K562 (cell line): ENCODE data around the gene GASK1A. TPM values are rescaled to one million over a fixed set of nuclear protein-coding genes. Genes with fewer than 3 reads are reported as not detected.

Experiments
- ATF1 ChIP-seq, 2 experiments: fragments of 450-650 bp in 1 of 2; IDR thresholded peaks; 2 replicates each; pipeline ENCODE4 v1.6.1; 2016; ENCODE audit warnings: missing compliant biosample characterization in 1 of 2, missing genetic modification characterization in 1 of 2
- FOXP1 ChIP-seq: sonication (generic); formaldehyde crosslinking; IDR thresholded peaks from 2 replicates; pipeline ENCODE4 v1.8.0; 2022; ENCODE audit warnings: mild to moderate bottlenecking, missing genetic modification reagents
- GABPB1 ChIP-seq: sonication (generic); formaldehyde crosslinking; IDR thresholded peaks from 2 replicates; pipeline ENCODE4 v1.8.0; 2022; ENCODE audit warnings: mild to moderate bottlenecking, missing genetic modification reagents
- JUNB ChIP-seq: fragments of 450-650 bp; formaldehyde crosslinking; conservative IDR thresholded peaks from 2 replicates; pipeline ENCODE4 v1.4.0; 2020; ENCODE audit warnings: mild to moderate bottlenecking
- KLF13 ChIP-seq: fragments of 450-650 bp; IDR thresholded peaks from 2 replicates; pipeline ENCODE4 v1.6.1; 2016; ENCODE audit warnings: missing genetic modification characterization, low read depth, mild to moderate bottlenecking, missing compliant biosample characterization, moderate library complexity, borderline replicate concordance
- MAZ ChIP-seq, 2 experiments: fragments of 450-650 bp in 1 of 2; sonication (generic) in 1 of 2; formaldehyde crosslinking; IDR thresholded peaks in 1 of 2; conservative IDR thresholded peaks in 1 of 2; 2 replicates each; pipeline versions ENCODE4 v1.4.0 to v1.5.0; 2020; ENCODE audit warnings: mild to moderate bottlenecking in 1 of 2, missing genetic modification reagents in 1 of 2
- NRF1 ChIP-seq, 2 experiments: fragments of 450-650 bp; IDR thresholded peaks in 1 of 2; conservative IDR thresholded peaks in 1 of 2; 2 replicates each; pipeline ENCODE4 v1.6.1; 2014; ENCODE audit warnings: mild to moderate bottlenecking in 2 of 2
- TRIM28 ChIP-seq: fragments of 450-650 bp; IDR thresholded peaks from 2 replicates; pipeline ENCODE4 v1.6.1; 2017
- ZNF253 ChIP-seq: fragments of 250-450 bp; sonication (Bioruptor Pico); conservative IDR thresholded peaks from 2 replicates; pipeline ENCODE4 v1.6.1; 2021; ENCODE audit warnings: mild to moderate bottlenecking
- polyA plus RNA-seq, 8 experiments: library from polyadenylated mRNA; depleted of rRNA in 4 of 8; stranded (reverse) in 5 of 8; unstranded in 3 of 8; fragments of >200 nt; fragmentation: Nextera tagmentation in 2 of 8; fragmentation: Illumina TruSeq in 1 of 8; extraction: Ambion mirVana in 2 of 8; extraction: Trizol in 1 of 8; gene quantifications; 2 replicates each; pipeline versions ENCODE4 v1.2.1 to v1.2.3, GENCODE V29; 2011 to 2014; ENCODE audit warnings: inconsistent platforms in 1 of 8, missing spikeins in 1 of 8
- total RNA-seq, 7 experiments: library from RNA; depleted of rRNA in 6 of 7; stranded (reverse); fragments of >200 nt in 6 of 7; fragmentation: Illumina TruSeq in 2 of 7; extraction: Trizol in 2 of 7; gene quantifications; 2 replicates each; pipeline versions ENCODE4 v1.2.1 to v1.2.3, GENCODE V29; 2011 to 2021; ENCODE audit warnings: low replicate concordance in 1 of 7
- TF ChIP-seq, protein P1 (sequence below), 2 experiments: fragments of 450-650 bp; formaldehyde crosslinking in 1 of 2; IDR thresholded peaks; 2 replicates each; pipeline versions ENCODE4 v1.4.0 to v1.6.1; 2014 to 2020; ENCODE audit warnings: mild to moderate bottlenecking in 2 of 2, borderline replicate concordance in 1 of 2, low read depth in 1 of 2
- TF ChIP-seq, protein P2 (sequence below): fragments of 450-650 bp; IDR thresholded peaks from 2 replicates; pipeline ENCODE4 v1.6.1; 2016; ENCODE audit warnings: mild to moderate bottlenecking
- TF ChIP-seq, protein P3 (sequence below): fragments of 250-450 bp; sonication (Bioruptor Pico); IDR thresholded peaks from 2 replicates; pipeline ENCODE4 v1.4.0; 2020; ENCODE audit warnings: mild to moderate bottlenecking
- TF ChIP-seq, protein P4 (sequence below): sonication (generic); IDR thresholded peaks from 2 replicates; pipeline ENCODE4 v1.6.1; 2016

The GASK1A gene
- total and polyA plus RNA-seq, 9 of the 15 experiments (the other 6 are each of a cell fraction or from before 2014, with no cell fraction given), result 0.04 to 0.11 (median 0.05) TPM; not detected in 5

DNA sequence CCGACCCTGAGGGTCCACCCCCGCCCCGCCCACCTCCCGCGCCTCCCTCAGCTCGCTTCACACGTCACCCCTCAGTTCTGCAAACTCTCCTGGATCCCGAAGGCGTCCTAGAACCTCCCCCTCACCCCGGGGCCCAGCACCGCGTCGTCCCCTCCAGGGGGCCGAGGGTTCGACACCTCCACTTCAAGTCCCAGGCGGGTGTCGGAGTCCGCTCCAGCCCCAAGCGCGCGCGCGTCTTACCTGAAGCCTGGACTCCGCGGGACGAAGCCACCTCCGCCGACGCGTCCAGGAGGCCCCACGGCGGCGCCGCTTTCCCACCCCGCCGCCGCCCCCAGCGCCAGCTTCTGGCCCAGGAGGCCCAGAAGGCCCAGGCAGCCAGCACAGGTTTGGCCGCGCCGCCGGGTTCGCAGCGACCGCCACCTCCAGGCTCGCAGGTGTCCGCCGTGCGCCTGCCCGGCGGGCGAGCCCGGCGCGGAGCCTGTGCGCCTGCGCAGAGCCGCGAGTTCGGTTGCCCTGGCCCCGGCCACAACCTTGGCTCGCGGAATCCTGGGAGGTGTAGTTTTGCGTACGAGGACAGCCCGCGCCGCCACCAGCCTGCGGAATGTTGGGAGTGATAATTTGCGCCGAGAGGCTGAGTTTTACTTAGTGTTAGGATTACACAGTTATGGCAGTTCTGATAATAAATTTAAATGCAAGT is 126.6 kb downstream of the GASK1A start, which contains the start of gene POMGNT2 (continued):
- TF ChIP-seq NRF1 (conservative IDR thresholded peaks at IDR 0.05 in 1 of 2, IDR thresholded peaks at IDR 0.05 in 1 of 2) (peak; percentile 97), KLF13 (tag) (no peak), MAZ (CRISPR knock-in tag; conservative IDR thresholded peaks at IDR 0.05 in 1 of 2, IDR thresholded peaks at IDR 0.05 in 1 of 2) (peak in 1 of 2 experiments; percentile 61; a peak in 2 of 4 replicates), FOXP1 (CRISPR knock-in tag) (no peak), GABPB1 (CRISPR knock-in tag) (peak; percentile 20; the same call in 1 of the 2 replicates), TRIM28 (no peak; the same call in 1 of the 2 replicates), ZNF253 (CRISPR knock-in tag) (no peak), ATF1 (CRISPR knock-in tag; IDR thresholded peaks at IDR 0.05) (no peak), ATF1 (tag; IDR thresholded peaks at IDR 0.05) (peak; percentile 69), JUNB (no peak)
- TF ChIP-seq, protein P1, sequence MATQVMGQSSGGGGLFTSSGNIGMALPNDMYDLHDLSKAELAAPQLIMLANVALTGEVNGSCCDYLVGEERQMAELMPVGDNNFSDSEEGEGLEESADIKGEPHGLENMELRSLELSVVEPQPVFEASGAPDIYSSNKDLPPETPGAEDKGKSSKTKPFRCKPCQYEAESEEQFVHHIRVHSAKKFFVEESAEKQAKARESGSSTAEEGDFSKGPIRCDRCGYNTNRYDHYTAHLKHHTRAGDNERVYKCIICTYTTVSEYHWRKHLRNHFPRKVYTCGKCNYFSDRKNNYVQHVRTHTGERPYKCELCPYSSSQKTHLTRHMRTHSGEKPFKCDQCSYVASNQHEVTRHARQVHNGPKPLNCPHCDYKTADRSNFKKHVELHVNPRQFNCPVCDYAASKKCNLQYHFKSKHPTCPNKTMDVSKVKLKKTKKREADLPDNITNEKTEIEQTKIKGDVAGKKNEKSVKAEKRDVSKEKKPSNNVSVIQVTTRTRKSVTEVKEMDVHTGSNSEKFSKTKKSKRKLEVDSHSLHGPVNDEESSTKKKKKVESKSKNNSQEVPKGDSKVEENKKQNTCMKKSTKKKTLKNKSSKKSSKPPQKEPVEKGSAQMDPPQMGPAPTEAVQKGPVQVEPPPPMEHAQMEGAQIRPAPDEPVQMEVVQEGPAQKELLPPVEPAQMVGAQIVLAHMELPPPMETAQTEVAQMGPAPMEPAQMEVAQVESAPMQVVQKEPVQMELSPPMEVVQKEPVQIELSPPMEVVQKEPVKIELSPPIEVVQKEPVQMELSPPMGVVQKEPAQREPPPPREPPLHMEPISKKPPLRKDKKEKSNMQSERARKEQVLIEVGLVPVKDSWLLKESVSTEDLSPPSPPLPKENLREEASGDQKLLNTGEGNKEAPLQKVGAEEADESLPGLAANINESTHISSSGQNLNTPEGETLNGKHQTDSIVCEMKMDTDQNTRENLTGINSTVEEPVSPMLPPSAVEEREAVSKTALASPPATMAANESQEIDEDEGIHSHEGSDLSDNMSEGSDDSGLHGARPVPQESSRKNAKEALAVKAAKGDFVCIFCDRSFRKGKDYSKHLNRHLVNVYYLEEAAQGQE (IDR thresholded peaks at IDR 0.05; ENCODE audit: borderline replicate concordance), result no peak
- TF ChIP-seq, protein P1 (CRISPR knock-in tag; IDR thresholded peaks at IDR 0.05; ENCODE audit: low read depth), result no peak
- TF ChIP-seq, protein P2, sequence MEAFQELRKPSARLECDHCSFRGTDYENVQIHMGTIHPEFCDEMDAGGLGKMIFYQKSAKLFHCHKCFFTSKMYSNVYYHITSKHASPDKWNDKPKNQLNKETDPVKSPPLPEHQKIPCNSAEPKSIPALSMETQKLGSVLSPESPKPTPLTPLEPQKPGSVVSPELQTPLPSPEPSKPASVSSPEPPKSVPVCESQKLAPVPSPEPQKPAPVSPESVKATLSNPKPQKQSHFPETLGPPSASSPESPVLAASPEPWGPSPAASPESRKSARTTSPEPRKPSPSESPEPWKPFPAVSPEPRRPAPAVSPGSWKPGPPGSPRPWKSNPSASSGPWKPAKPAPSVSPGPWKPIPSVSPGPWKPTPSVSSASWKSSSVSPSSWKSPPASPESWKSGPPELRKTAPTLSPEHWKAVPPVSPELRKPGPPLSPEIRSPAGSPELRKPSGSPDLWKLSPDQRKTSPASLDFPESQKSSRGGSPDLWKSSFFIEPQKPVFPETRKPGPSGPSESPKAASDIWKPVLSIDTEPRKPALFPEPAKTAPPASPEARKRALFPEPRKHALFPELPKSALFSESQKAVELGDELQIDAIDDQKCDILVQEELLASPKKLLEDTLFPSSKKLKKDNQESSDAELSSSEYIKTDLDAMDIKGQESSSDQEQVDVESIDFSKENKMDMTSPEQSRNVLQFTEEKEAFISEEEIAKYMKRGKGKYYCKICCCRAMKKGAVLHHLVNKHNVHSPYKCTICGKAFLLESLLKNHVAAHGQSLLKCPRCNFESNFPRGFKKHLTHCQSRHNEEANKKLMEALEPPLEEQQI, result no peak
- TF ChIP-seq, protein P3, sequence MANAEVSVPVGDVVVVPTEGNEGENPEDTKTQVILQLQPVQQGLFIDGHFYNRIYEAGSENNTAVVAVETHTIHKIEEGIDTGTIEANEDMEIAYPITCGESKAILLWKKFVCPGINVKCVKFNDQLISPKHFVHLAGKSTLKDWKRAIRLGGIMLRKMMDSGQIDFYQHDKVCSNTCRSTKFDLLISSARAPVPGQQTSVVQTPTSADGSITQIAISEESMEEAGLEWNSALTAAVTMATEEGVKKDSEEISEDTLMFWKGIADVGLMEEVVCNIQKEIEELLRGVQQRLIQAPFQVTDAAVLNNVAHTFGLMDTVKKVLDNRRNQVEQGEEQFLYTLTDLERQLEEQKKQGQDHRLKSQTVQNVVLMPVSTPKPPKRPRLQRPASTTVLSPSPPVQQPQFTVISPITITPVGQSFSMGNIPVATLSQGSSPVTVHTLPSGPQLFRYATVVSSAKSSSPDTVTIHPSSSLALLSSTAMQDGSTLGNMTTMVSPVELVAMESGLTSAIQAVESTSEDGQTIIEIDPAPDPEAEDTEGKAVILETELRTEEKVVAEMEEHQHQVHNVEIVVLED (CRISPR knock-in tag), result peak; percentile 35; the same call in 1 of the 2 replicates
- TF ChIP-seq, protein P4, sequence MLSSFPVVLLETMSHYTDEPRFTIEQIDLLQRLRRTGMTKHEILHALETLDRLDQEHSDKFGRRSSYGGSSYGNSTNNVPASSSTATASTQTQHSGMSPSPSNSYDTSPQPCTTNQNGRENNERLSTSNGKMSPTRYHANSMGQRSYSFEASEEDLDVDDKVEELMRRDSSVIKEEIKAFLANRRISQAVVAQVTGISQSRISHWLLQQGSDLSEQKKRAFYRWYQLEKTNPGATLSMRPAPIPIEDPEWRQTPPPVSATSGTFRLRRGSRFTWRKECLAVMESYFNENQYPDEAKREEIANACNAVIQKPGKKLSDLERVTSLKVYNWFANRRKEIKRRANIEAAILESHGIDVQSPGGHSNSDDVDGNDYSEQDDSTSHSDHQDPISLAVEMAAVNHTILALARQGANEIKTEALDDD, result no peak
